Vagina (tissue), 2 donors: ENCODE results near the gene FCHO1. TPM values are rescaled to one million over a fixed set of nuclear protein-coding genes. Genes with fewer than 3 reads are reported as not detected.

Experiments
- DNase-seq, 2 donors: peaks; one replicate each; pipeline ENCODE4 v3.0.0-alpha.2; 2017; ENCODE audit errors: extremely low spot score in 2 of 2
- H3K27ac ChIP-seq: fragments of 200-600 bp; sonication (generic); one replicate; pipeline ENCODE4 v1.5.1; 2019
- H3K27me3 ChIP-seq: fragments of 200-600 bp; sonication (generic); one replicate; pipeline ENCODE4 v1.5.1; 2019
- H3K36me3 ChIP-seq, 2 donors: fragments of 200-600 bp; sonication (generic); one replicate each; pipeline ENCODE4 v1.5.1; 2017 to 2019
- H3K4me1 ChIP-seq: fragments of 200-600 bp; sonication (generic); one replicate; pipeline ENCODE4 v1.5.1; 2019
- H3K4me3 ChIP-seq, 2 donors: fragments of 200-600 bp; sonication (generic); 1 replicate in 1 of 2; 2 replicates in 1 of 2; pipeline ENCODE4 v1.5.1; 2016 to 2019
- H3K9me3 ChIP-seq: fragments of 200-600 bp; sonication (generic); one replicate; pipeline ENCODE4 v1.5.1; 2019
- CTCF ChIP-seq, 3 experiments: fragments of 450-650 bp in 2 of 3; fragments of 200-600 bp in 1 of 3; sonication (generic) in 1 of 3; IDR thresholded peaks; one replicate each; pipeline ENCODE4 v1.5.1; 2017 to 2019; ENCODE audit warnings: antibody characterized with exemption in 3 of 3, mild to moderate bottlenecking in 2 of 3, moderate library complexity in 2 of 3
- POLR2A ChIP-seq, 2 donors: fragments of 450-650 bp; IDR thresholded peaks; one replicate each; pipeline ENCODE4 v1.6.1; 2017; ENCODE audit warnings: antibody characterized with exemption in 2 of 2, mild to moderate bottlenecking in 2 of 2, moderate library complexity in 2 of 2
- POLR2AphosphoS5 ChIP-seq, 2 donors: sonication (generic); formaldehyde crosslinking; IDR thresholded peaks; one replicate each; pipeline ENCODE4 v1.9.0; 2017; ENCODE audit warnings: antibody characterized with exemption in 2 of 2, mild to moderate bottlenecking in 2 of 2, low read depth in 1 of 2; ENCODE audit not compliant: insufficient read depth in 1 of 2
- intact Hi-C: fragments of 100-400 bp; cut with DNase I; formaldehyde crosslinking; loops from one replicate; pipeline ENCODE4 v1.15.1; 2023
- total RNA-seq: library from RNA; depleted of rRNA; stranded (reverse); fragments of >200 nt; gene quantifications from one replicate; pipeline ENCODE4 v1.2.3, GENCODE V29; 2016

FCHO1 gene
- total RNA-seq, 1 donor from 2014 or later, result 12.3 TPM

GRCh38 chr19:17766543-17767131 is 15.4 kb downstream of the FCHO1 start:
- Histone ChIP-seq H3K4me3 (no peak overlapping the region), H3K9me3 (no peaks in the 10 kb centered on the region), H3K27ac (no peak overlapping the region), H3K36me3 (no peaks in the 10 kb centered on the region), H3K4me1 (peaks cover 7% of the 10 kb centered on the region), H3K27me3 (no peaks in the 10 kb centered on the region)
- TF ChIP-seq POLR2AphosphoS5 (IDR thresholded peaks at IDR 0.05; ENCODE audit: insufficient read depth in 1 of 2, low read depth in 1 of 2) (no peak), CTCF (IDR thresholded peaks at IDR 0.05) (peak; percentile 7 to 42 (median 39))
- no peak for DNase-seq
- intact Hi-C loops, result no loop called here

DNA sequence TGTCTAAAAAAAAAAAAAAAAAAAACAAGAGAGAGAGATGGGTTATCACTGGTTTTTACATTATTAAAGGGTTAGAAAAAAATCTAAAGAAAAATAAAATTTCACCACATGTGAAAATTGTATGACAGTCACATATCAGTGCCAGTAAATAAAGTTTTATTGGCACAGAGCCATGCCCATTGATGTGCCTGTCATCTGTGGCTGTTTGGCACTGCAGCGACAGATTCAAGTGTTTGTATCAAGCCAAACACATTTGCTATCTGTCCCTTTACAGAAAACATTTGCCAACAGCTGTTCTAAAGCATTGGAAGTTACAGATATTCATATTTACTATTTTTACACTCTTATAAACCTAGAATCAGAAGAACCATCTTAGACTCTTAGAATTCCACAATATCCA is 16.3 kb downstream of the FCHO1 start:
- intact Hi-C loops, result no loop called here
- Histone ChIP-seq H3K4me1 (peaks cover 7% of the 10 kb centered on the region), H3K9me3 (no peaks in the 10 kb centered on the region), H3K4me3 (no peak overlapping the region), H3K36me3 (no peaks in the 10 kb centered on the region), H3K27me3 (no peaks in the 10 kb centered on the region), H3K27ac (no peak overlapping the region)
- no peak for DNase-seq
- TF ChIP-seq CTCF (IDR thresholded peaks at IDR 0.05) (no peak), POLR2A (IDR thresholded peaks at IDR 0.05) (no peak), POLR2AphosphoS5 (IDR thresholded peaks at IDR 0.05; ENCODE audit: insufficient read depth in 1 of 2, low read depth in 1 of 2) (no peak)

GRCh38 chr19:17770613-17771012 is 19.3 kb downstream of the FCHO1 start:
- no peak overlapping the region for H3K27ac ChIP-seq
- DNase-seq, result no peak
- H3K36me3 ChIP-seq, result no peaks in the 10 kb centered on the region
- peaks cover 7% of the 10 kb centered on the region for H3K4me1 ChIP-seq
- H3K9me3 ChIP-seq, result no peaks in the 10 kb centered on the region
- TF ChIP-seq CTCF (IDR thresholded peaks at IDR 0.05) (no peak), POLR2AphosphoS5 (IDR thresholded peaks at IDR 0.05; ENCODE audit: insufficient read depth in 1 of 2, low read depth in 1 of 2) (no peak), POLR2A (IDR thresholded peaks at IDR 0.05) (no peak)
- H3K27me3 ChIP-seq, result no peaks in the 10 kb centered on the region
- H3K4me3 ChIP-seq, result no peak overlapping the region
- intact Hi-C loops, result no loop called here

DNA sequence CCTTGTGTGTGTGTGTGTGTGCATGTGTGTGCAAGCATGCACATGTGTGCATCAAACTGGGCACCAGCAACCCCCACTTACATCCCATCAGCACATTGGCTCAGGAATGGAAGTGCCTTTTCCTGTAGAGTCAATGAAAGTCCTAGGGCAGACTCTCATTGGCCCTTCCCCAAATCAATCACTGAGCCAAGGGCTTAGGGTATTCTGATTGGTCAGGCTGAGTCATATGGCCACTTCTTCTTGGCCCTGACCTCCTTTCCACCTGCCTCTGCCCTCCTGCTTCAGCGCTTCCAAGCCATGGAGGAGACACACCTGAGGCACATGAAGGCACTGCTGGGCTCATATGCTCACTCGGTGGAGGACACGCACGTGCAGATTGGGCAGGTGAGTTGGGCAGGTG is 20.9 kb downstream of the FCHO1 start:
- DNase-seq, result no peak
- Histone ChIP-seq H3K27ac (no peak overlapping the region), H3K9me3 (no peaks in the 10 kb centered on the region), H3K4me1 (no peaks in the 10 kb centered on the region), H3K4me3 (no peak overlapping the region), H3K36me3 (no peaks in the 10 kb centered on the region), H3K27me3 (no peaks in the 10 kb centered on the region)
- TF ChIP-seq POLR2A (IDR thresholded peaks at IDR 0.05) (no peak), CTCF (IDR thresholded peaks at IDR 0.05) (no peak), POLR2AphosphoS5 (IDR thresholded peaks at IDR 0.05; ENCODE audit: insufficient read depth in 1 of 2, low read depth in 1 of 2) (no peak)
- intact Hi-C loops, result no loop called here

GRCh38 chr19:17775245-17775927 is 24.1 kb downstream of the FCHO1 start:
- peaks cover 12% of the 10 kb centered on the region for H3K4me1 ChIP-seq
- no peaks in the 10 kb centered on the region for H3K9me3 ChIP-seq
- no peaks in the 10 kb centered on the region for H3K36me3 ChIP-seq
- H3K4me3 ChIP-seq, result no peak overlapping the region
- DNase-seq, result no peak
- TF ChIP-seq POLR2AphosphoS5 (IDR thresholded peaks at IDR 0.05; ENCODE audit: insufficient read depth in 1 of 2, low read depth in 1 of 2) (no peak), CTCF (IDR thresholded peaks at IDR 0.05) (peak in 1 of 3 experiments; percentile 21), POLR2A (IDR thresholded peaks at IDR 0.05) (no peak)
- H3K27me3 ChIP-seq, result no peaks in the 10 kb centered on the region
- H3K27ac ChIP-seq, result no peak overlapping the region
- intact Hi-C loops, result no loop called here
